ENCODE data around the gene KCNT2. TPM values are rescaled to one million over a fixed set of nuclear protein-coding genes. Genes with fewer than 3 reads are reported as not detected.

The KCNT2 gene
- total RNA-seq, 4 donors from 2014 or later: 1.6 to 20.9 (median 8.9) TPM

DNA sequence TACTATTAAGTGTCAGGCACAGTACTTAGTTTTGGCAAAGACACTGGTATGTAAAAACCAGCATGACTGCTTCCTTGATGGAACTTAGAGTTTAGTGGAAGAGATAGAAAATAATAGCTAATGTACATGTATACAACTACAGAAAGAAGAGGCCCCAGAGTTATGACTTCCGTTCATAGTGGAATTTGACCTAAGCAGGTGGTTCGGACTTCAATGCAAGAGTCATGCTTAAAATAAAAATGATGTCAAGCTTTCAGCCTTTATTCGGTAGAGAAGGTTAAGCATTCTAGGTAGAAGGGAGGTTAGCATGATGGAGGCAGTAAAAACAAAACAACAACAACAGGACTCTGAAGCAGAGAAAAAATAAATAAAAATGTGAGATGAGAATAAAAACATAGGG is 165.9 kb downstream of the KCNT2 start:
- ATAC-seq (ENCODE audit: low FRiP score) (no peak), DNase-seq (ENCODE audit: low spot score) (no peak)
- TF ChIP-seq, protein P1, sequence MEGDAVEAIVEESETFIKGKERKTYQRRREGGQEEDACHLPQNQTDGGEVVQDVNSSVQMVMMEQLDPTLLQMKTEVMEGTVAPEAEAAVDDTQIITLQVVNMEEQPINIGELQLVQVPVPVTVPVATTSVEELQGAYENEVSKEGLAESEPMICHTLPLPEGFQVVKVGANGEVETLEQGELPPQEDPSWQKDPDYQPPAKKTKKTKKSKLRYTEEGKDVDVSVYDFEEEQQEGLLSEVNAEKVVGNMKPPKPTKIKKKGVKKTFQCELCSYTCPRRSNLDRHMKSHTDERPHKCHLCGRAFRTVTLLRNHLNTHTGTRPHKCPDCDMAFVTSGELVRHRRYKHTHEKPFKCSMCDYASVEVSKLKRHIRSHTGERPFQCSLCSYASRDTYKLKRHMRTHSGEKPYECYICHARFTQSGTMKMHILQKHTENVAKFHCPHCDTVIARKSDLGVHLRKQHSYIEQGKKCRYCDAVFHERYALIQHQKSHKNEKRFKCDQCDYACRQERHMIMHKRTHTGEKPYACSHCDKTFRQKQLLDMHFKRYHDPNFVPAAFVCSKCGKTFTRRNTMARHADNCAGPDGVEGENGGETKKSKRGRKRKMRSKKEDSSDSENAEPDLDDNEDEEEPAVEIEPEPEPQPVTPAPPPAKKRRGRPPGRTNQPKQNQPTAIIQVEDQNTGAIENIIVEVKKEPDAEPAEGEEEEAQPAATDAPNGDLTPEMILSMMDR (IDR thresholded peaks at IDR 0.05): no peak

DNA sequence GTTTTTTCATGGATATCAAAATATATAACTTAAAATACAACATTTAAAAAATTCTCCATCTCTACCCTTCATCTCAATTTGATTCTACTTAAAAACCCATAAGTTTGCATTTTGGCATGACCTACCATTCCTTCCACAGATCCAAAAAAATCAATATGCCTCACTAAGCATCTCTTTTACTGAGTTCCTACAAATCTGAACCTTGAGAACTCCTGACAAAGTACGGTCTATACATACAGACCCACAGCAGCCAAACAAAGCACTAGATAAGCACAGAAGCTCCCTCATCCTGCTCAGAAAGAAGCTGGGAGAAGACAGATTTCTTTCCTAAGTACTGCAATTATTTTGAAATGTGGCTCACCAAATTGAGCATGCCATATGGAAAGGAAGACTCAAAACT is 167.5 kb downstream of the KCNT2 start:
- ATAC-seq (ENCODE audit: low FRiP score) (no peak), DNase-seq (ENCODE audit: low spot score) (no peak)
- TF ChIP-seq, protein P1 (IDR thresholded peaks at IDR 0.05): no peak

DNA sequence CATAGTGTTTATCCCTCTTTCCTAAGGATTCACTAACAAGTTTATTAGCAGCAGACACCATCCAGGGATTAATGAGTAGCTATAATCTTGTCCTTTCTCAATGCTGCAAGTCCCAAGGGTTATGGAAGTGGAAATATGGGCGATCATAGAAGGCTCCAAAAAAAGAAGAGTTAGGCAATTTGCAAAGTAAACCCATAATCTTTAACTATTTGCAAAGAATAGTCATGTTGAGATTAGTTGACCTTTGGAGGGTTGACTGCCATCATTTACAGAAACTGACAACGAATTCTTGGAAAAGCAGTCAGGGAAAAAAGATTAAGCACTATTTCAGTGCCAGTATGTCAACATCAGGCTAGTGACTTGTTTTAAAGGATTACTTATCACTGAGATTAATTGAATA is 169.9 kb downstream of the KCNT2 start:
- ATAC-seq (ENCODE audit: low FRiP score) (no peak), DNase-seq (ENCODE audit: low spot score) (no peak)
- TF ChIP-seq, protein P1 (IDR thresholded peaks at IDR 0.05): no peak

DNA sequence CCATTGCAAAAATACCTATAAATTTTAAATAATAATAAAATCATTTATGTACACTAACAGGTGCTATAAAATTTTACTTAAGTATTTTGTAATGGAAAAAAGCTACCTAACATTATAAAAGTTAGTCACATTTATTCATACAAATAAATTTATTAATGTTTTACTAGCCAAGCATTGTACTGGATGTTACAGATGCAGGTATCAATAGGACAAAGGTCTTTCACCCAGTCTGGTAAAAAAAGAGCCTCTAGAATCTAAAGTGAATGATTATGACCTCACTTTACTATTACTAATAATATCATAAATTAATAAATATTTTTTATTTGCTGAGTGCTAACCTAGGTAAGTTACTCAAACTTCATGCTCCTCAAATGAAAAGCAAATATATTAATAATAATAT is 170.6 kb downstream of the KCNT2 start:
- TF ChIP-seq, protein P1 (IDR thresholded peaks at IDR 0.05): no peak
- ATAC-seq (ENCODE audit: low FRiP score) (no peak), DNase-seq (ENCODE audit: low spot score) (no peak)

DNA sequence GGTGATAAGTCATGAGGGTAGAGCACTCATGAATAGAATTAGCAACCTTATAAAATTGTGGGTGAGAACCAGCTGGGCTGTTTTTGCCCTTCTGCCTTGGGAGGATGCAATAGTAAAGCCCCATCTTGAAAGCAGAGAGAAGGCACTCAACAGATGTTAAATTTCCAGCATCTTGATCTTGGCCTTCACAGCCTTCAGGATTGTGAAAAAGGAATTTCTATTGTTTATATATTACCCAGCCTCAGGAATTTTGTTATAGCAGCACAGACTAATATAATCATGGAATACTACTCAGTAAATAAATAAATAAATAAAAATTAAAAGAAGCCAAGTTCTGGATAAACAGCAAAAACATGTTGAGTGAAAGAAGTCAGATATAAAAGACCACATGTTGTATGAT is 175.2 kb downstream of the KCNT2 start:
- ATAC-seq (ENCODE audit: low FRiP score): no peak
- DNase-seq (ENCODE audit: low spot score): no peak
- TF ChIP-seq, protein P1 (IDR thresholded peaks at IDR 0.05): no peak

DNA sequence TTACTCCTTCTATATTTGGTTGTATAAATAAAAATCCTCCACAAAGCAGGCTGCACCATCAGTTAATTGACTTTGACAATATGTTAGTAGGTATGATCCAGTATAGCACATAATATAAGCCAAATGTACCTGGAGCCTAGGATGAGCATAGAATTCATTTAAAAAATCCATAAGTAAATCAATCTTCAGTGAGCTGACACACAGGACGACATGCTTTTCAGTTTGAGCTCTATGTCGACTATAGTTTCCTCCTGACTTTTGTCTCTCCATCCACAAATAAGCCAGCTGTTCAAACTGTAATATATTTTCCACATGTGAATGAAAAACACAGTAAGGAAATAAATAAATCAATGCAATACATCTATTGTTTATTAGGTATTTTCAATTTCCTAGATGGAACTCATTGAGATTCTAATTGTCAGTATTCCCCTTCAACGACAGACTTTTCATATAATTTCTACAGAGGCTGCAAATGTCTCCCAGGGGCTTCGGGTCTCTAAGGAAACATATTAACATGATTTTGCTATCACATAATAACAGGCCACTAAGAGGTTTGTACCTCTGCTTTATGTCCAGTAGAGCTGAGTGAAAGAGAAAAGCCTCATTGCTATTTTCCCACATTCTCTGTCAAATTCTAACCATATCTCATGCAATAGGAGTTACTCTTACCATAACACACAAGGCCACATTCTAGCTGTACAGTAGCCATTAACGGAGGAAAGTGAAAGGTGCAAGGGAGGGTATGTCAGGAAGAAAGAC is 180.1 kb downstream of the KCNT2 start:
- TF ChIP-seq, protein P1 (IDR thresholded peaks at IDR 0.05): no peak
- ATAC-seq (ENCODE audit: low FRiP score): no peak

DNA sequence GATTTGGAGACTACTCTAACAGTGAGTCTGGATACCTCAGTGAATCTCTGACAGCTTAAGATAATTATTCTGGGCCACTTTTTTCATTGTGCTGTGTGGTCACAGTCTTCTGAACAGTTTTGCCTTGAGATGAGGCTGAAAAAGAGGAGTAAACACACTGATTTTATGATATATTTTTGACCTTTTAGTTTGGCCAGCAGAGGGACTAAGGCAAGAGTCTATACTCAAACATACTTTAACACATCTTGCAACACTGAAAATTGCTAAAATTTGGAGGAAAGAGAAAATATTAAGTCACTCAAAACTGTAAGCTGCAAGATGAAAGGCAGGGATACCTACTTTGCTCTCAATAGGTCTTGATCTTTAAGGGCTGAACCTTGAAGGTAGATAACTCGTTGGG is 182.7 kb downstream of the KCNT2 start:
- ATAC-seq (ENCODE audit: low FRiP score): no peak
- no peak for DNase-seq (ENCODE audit: low spot score)
- TF ChIP-seq, protein P1 (IDR thresholded peaks at IDR 0.05): no peak

More for the DNA sequence above, 180.1 kb downstream of the KCNT2 start:
- no peak for DNase-seq (ENCODE audit: low spot score)
